Thyroid gland (tissue), 4 donors: ENCODE results near the gene FBXW5.
A peak's percentile ranks its signal among the peaks of the same experiment; 100 is the strongest.

Source experiments
- POLR2A ChIP-seq, 2 donors: fragments of 450-650 bp; IDR thresholded peaks; one replicate each; pipeline ENCODE4 v1.6.1; 2017; ENCODE audit warnings: antibody characterized with exemption in 2 of 2, mild to moderate bottlenecking in 2 of 2, moderate library complexity in 1 of 2
- TF ChIP-seq, protein P1 (sequence below), 6 experiments: fragments of 200-600 bp in 3 of 6; fragments of 450-650 bp in 3 of 6; sonication (generic) in 3 of 6; IDR thresholded peaks; one replicate each; pipeline ENCODE4 v1.5.1; 2016 to 2019; ENCODE audit warnings: antibody characterized with exemption in 6 of 6, mild to moderate bottlenecking in 2 of 6, inconsistent platforms in 1 of 6, moderate library complexity in 1 of 6

DNA sequence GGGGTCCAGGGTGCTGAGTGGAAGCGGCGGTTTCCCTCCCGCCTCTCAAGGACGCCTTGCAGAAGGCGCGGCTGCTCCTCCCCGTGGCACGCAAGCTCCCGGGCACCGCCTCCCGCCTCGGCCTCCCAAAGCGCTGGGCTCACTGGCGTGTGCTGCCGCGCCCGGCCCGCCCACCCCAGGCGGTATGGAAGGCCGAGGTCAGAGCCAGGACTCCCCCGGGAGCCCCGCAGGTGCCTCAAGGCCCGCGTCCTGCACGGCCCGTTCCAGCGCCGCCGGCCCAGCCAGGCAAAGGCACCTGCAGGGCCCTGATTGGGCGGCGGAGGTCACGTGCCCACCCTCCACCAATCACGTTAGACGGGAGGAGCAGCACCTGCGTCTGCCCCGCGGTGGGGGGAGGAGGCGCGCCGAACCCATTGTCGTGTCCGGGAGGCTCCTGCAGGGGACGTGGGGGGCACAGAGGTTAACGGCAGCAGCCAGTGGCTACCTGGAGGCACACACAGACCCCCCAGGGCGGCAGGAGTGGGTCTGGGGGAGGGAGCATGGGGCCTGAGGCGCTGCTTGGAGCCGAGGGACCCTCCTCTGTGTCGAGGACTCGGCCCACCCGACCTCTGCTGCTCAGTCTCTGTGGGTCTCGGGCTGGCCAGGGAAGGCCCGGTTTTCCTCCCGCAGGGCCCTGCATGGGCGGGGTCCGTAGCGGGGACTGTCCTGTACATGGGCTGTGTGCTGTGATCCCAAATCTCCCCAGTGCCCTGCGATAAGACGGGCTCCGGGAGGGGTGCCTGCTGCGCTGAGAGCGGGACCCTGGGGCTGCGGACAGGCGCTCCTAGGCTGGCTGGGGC is 5.5 kb upstream of the FBXW5 start:
- TF ChIP-seq, protein P1, sequence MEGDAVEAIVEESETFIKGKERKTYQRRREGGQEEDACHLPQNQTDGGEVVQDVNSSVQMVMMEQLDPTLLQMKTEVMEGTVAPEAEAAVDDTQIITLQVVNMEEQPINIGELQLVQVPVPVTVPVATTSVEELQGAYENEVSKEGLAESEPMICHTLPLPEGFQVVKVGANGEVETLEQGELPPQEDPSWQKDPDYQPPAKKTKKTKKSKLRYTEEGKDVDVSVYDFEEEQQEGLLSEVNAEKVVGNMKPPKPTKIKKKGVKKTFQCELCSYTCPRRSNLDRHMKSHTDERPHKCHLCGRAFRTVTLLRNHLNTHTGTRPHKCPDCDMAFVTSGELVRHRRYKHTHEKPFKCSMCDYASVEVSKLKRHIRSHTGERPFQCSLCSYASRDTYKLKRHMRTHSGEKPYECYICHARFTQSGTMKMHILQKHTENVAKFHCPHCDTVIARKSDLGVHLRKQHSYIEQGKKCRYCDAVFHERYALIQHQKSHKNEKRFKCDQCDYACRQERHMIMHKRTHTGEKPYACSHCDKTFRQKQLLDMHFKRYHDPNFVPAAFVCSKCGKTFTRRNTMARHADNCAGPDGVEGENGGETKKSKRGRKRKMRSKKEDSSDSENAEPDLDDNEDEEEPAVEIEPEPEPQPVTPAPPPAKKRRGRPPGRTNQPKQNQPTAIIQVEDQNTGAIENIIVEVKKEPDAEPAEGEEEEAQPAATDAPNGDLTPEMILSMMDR (IDR thresholded peaks at IDR 0.05) = peak in 4 of 6 experiments; percentile 28 to 48 (median 39)
- peak in 1 of 2 donors; percentile 98 for TF ChIP-seq POLR2A (IDR thresholded peaks at IDR 0.05)
